Measurements from ENCODE around the gene TRABD2B.

TRABD2B gene

GRCh38 chr1:47766832-47767740, 230.1 kb downstream of the TRABD2B start:
- DNase-seq, result no peak

- no peak for DNase-seq
Observed at GRCh38 chr1:47765742-47766485, 231.3 kb downstream of the TRABD2B start.

- no peak for DNase-seq
Observed at GRCh38 chr1:47765236-47765635, 231.9 kb downstream of the TRABD2B start.

- DNase-seq, result no peak
Observed at GRCh38 chr1:47764461-47765046, 232.6 kb downstream of the TRABD2B start.

- no peak for DNase-seq
Observed at GRCh38 chr1:47763591-47764171, 233.5 kb downstream of the TRABD2B start.

- DNase-seq, result no peak
Observed at GRCh38 chr1:47761974-47762373, 235.2 kb downstream of the TRABD2B start.

GRCh38 chr1:47761201-47761930, 235.8 kb downstream of the TRABD2B start:
- DNase-seq, result no peak

GRCh38 chr1:47759936-47760629, 237.1 kb downstream of the TRABD2B start:
- no peak for DNase-seq

- DNase-seq, result no peak
Observed at GRCh38 chr1:47759251-47759935, 237.8 kb downstream of the TRABD2B start.

- no peak for DNase-seq
Observed at GRCh38 chr1:47758341-47759250, 238.6 kb downstream of the TRABD2B start.

GRCh38 chr1:47757226-47757975, 239.8 kb downstream of the TRABD2B start:
- DNase-seq, result no peak

- DNase-seq, result no peak
Observed at GRCh38 chr1:47756411-47756810, 240.8 kb downstream of the TRABD2B start.

- no peak for DNase-seq
Observed at GRCh38 chr1:47756006-47756405, 241.2 kb downstream of the TRABD2B start.

GRCh38 chr1:47755101-47755990, 241.8 kb downstream of the TRABD2B start:
- peak; percentile 34 for DNase-seq

GRCh38 chr1:47754221-47754620, 243.0 kb downstream of the TRABD2B start:
- DNase-seq, result no peak

- DNase-seq, result no peak
Observed at GRCh38 chr1:47753808-47754207, 243.4 kb downstream of the TRABD2B start.

GRCh38 chr1:47752559-47752958, 244.6 kb downstream of the TRABD2B start:
- DNase-seq, result no peak

- no peak for DNase-seq
Observed at GRCh38 chr1:47751996-47752451, 245.2 kb downstream of the TRABD2B start.

Measured in CD4-positive, alpha-beta T cell treated with Interleukin-6 for 4 hours (primary cell).